ENCODE measurements around the gene PFKL. TPM values are rescaled to one million over a fixed set of nuclear protein-coding genes. Genes with fewer than 3 reads are reported as not detected.

Gene PFKL
- total and polyA plus RNA-seq, 2 donors (not counting 1 experiment from before 2014, with no cell fraction given) = 267 to 318 TPM

DNA sequence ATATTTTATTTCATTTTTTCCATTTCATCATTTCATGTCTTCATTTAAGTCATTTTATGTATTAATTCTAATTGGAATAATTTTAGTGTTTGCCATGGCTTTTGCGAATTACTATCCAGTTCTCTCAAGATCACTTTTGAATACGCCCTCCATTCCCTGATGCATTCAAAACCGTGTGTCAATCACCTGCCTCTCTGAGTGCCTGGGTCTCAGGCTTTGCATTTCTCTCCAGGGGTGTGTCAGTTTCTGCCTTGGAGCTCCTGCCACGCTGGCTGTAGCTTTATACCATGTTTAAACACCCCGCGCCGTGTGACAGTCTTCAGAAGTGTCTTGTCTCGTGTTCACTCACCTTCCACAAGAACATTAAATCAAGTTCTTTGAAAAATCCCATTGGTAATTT, 30.8 kb upstream of the PFKL start:
- ATAC-seq (ENCODE audit: low read depth) (no peak), DNase-seq (no peak)
- H3K4me3 ChIP-seq (ENCODE audit: control extremely low read depth in 1 of 5, extremely low read depth in 1 of 5, insufficient read depth in 1 of 5, low read depth in 2 of 5, low read length in 4 of 5) = no peak overlapping the region
- 81% methylated on average over 3 of the region's 8 CpGs for WGBS (ENCODE audit: insufficient coverage)
- H4K20me1 ChIP-seq (ENCODE audit: control insufficient read depth, insufficient read depth, low read length, poor library complexity, severe bottlenecking) = no peaks in the 10 kb centered on the region
- no peak overlapping the region for H3K4me2 ChIP-seq (replicated peaks; ENCODE audit: low read depth, low read length, poor library complexity, severe bottlenecking)
- peaks cover 4 to 7% of the 10 kb centered on the region in 2 donors for H3K4me1 ChIP-seq (ENCODE audit: control insufficient read depth in 2 of 2, insufficient read depth in 2 of 2, low read length in 2 of 2)
- Mint-ChIP-seq H3K4me3 (no peak overlapping the region), H3K9me3 (ENCODE audit: insufficient read depth) (no peaks in the 10 kb centered on the region), H3K27me3 (no peaks in the 10 kb centered on the region), H3K27ac (no peak overlapping the region), H3K4me1 (peaks cover 4% of the 10 kb centered on the region)
- H3K36me3 ChIP-seq (replicated peaks in 1 of 2; ENCODE audit: control extremely low read depth in 1 of 2, control insufficient read depth in 1 of 2, extremely low read depth in 1 of 2, insufficient read depth in 2 of 2, low read length in 1 of 2) = no peaks in the 10 kb centered on the region
- H3K27me3 ChIP-seq (replicated peaks in 1 of 4; ENCODE audit: control extremely low read depth in 1 of 4, control insufficient read depth in 3 of 4, insufficient read depth in 4 of 4, low read length in 3 of 4) = no peaks in the 10 kb centered on the region
- intact Hi-C loops (cut with micrococcal nuclease) = no loop called here
- no peaks in the 10 kb centered on the region for H3K79me2 ChIP-seq (ENCODE audit: control insufficient read depth, insufficient read depth, low read length)
- CTCF ChIA-PET = interaction anchor here (2.2 kb wide), 1 partner anchor 35 kb away, joined by 7 read pairs; no protein-coding TSS in a partner anchor
- H3K27ac ChIP-seq (ENCODE audit: low read length in 2 of 2) = no peak overlapping the region
- POLR2A ChIA-PET = interaction anchor here (0.8 kb wide), 1 partner anchor 26 kb away, joined by 3 read pairs; no protein-coding TSS in a partner anchor
- no peak overlapping the region for H3K9ac ChIP-seq (ENCODE audit: low read length)
- no peaks in the 10 kb centered on the region for H3K9me3 ChIP-seq (ENCODE audit: control extremely low read depth in 1 of 3, control insufficient read depth in 2 of 3, insufficient read depth in 1 of 3, low read length in 2 of 3)
- no peak for TF ChIP-seq EZH2 (IDR thresholded peaks at IDR 0.05; ENCODE audit: borderline replicate concordance, insufficient read depth, low read depth, low read length, poor library complexity, severe bottlenecking)
- no peak for TF ChIP-seq CTCF (IDR thresholded peaks at IDR 0.05)
- H2AFZ ChIP-seq (ENCODE audit: insufficient read depth, low read depth, low read length, poor library complexity, severe bottlenecking) = no peak overlapping the region

DNA sequence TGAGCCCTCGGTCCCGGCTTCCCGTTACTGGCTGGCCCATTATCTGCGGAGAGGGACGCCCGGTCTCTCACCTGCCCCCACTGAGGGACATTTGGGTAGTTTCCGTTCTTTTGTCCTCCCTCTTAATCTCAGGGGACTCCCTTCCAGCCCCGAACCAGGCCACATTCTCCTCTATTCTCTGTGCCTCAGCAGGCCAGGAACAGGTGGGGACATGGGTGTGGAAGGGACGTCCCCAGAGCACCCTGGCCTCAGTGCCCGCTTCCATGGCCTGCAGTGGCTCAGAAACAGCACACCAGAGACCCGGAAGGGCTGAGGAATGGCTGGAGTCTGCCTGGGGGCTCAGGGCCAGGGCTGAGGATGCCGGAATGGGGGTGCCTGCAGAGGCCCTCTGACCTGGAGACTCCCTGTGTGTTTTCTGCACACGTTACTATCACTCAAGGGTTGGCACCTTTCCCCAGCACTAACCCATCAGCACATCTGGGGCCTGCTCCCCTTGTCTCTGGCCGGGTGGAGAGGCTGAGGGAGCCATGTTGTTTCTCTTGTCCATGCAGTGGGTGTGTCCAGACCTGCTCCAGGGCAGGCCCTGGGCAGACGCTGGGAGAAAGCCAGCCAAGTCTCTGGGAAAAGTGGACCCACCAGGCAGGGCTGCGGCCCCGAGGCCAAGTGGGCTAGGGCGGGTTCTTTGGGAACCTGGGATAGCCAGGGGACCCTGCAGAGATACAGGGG, 28.1 kb upstream of the PFKL start:
- Histone ChIP-seq H3K4me2 (replicated peaks; ENCODE audit: low read depth, low read length, poor library complexity, severe bottlenecking) (no peak overlapping the region), H3K36me3 (replicated peaks in 1 of 2; ENCODE audit: control extremely low read depth in 1 of 2, control insufficient read depth in 1 of 2, extremely low read depth in 1 of 2, insufficient read depth in 2 of 2, low read length in 1 of 2) (no peaks in the 10 kb centered on the region), H3K4me1 (ENCODE audit: control insufficient read depth in 2 of 2, insufficient read depth in 2 of 2, low read length in 2 of 2) (peaks cover 4 to 7% of the 10 kb centered on the region in 2 donors), H4K20me1 (ENCODE audit: control insufficient read depth, insufficient read depth, low read length, poor library complexity, severe bottlenecking) (no peaks in the 10 kb centered on the region), H3K27me3 (replicated peaks in 1 of 4; ENCODE audit: control extremely low read depth in 1 of 4, control insufficient read depth in 3 of 4, insufficient read depth in 4 of 4, low read length in 3 of 4) (no peaks in the 10 kb centered on the region), H3K27ac (ENCODE audit: low read length in 2 of 2) (no peak overlapping the region), H3K79me2 (ENCODE audit: control insufficient read depth, insufficient read depth, low read length) (no peaks in the 10 kb centered on the region), H3K9ac (ENCODE audit: low read length) (no peak overlapping the region), H3K4me3 (ENCODE audit: control extremely low read depth in 1 of 5, extremely low read depth in 1 of 5, insufficient read depth in 1 of 5, low read depth in 2 of 5, low read length in 4 of 5) (no peak overlapping the region), H3K9me3 (ENCODE audit: control extremely low read depth in 1 of 3, control insufficient read depth in 2 of 3, insufficient read depth in 1 of 3, low read length in 2 of 3) (no peaks in the 10 kb centered on the region), H2AFZ (ENCODE audit: insufficient read depth, low read depth, low read length, poor library complexity, severe bottlenecking) (no peak overlapping the region)
- CTCF ChIA-PET = no interaction called here
- no peak for DNase-seq
- H3K27ac Mint-ChIP-seq = no peak overlapping the region
- H3K27me3 Mint-ChIP-seq = no peaks in the 10 kb centered on the region
- intact Hi-C loops (cut with micrococcal nuclease) = no loop called here
- no peaks in the 10 kb centered on the region for H3K9me3 Mint-ChIP-seq (ENCODE audit: insufficient read depth)
- H3K4me3 Mint-ChIP-seq = no peak overlapping the region
- no peak for TF ChIP-seq EZH2 (IDR thresholded peaks at IDR 0.05; ENCODE audit: borderline replicate concordance, insufficient read depth, low read depth, low read length, poor library complexity, severe bottlenecking)
- no peak for TF ChIP-seq CTCF (IDR thresholded peaks at IDR 0.05)
- POLR2A ChIA-PET = no interaction called here
- H3K4me1 Mint-ChIP-seq = peaks cover 4% of the 10 kb centered on the region
- ATAC-seq (ENCODE audit: low read depth) = no peak
- WGBS (ENCODE audit: insufficient coverage) = 93% methylated on average over 13 of the region's 18 CpGs
